ENCODE measurements around the gene NDUFAF3.
A peak's percentile ranks its signal among the peaks of the same experiment; 100 is the strongest.

NDUFAF3 gene

GRCh38 chr3:49019941-49020329 is 2.0 kb upstream of the NDUFAF3 start:
- DNase-seq = no peak

GRCh38 chr3:49020330-49021212 is 1.4 kb upstream of the NDUFAF3 start:
- no peak for DNase-seq

DNA sequence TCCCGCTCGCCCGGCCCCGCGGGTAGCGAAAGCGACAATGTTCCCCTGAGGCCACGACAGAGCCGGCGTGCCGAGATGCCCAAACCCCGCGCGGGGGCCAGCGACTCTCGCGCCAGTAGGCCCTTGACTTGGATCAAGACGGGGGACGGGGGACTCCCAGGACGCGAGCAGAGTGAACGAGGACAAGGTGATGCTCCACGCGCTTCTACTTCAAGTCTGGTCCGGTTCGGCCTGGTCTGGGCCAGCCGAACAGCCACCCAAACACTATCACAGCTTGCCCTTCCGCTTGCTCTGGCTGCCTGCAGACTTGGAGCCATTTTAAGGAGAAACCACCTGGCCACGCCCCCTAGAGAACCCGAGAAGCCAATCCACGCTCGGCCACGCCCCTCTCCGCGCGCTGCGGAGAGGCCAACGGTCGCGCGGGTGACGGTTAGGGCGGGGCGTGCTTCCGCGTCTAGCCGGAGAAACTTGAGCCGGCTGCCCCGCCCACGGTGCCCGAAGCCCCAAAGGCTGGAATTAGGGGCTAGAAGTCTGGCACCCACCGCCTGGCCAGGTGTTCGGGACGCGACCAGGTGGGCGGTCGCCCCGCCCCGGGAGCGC is 608 bp upstream of the NDUFAF3 start:
- DNase-seq = peak; percentile 99

DNA sequence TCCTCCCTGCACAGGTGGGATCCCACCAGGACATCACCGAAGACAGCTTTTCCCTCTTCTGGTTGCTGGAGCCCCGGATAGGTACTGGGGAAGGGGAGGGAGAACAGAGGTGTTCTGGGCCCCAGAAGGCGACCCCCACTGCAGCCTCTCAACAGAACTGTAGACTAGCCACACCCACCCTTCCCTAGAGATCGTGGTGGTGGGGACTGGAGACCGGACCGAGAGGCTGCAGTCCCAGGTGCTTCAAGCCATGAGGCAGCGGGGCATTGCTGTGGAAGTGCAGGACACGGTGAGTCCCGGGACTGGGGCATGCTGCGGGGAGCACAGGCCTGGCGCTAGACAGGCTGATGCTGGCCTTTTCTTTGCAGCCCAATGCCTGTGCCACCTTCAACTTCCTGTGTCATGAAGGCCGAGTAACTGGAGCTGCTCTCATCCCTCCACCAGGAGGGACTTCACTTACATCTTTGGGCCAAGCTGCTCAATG is 809 bp downstream of the NDUFAF3 start:
- no peak for DNase-seq

DNA sequence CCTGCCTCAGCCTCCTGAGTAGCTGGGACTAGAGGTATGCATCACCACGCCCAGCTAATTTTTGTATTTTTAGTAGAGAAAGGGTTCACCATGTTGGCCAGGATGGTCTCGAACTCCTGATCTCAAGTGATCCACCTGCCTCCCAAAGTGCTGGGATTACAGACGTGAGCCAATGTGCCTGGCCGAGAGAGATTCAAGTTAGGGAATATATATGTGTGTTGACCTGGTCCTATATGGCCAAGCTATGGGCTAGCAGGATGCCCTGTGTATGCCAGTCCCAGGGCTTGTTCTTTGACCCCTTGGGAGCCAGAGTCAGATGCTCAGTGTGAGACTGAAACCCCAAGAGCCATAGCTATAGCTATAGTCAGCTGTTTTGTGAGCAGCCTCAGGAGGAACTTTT is 1.9 kb downstream of the NDUFAF3 start:
- no peak for DNase-seq

DNA sequence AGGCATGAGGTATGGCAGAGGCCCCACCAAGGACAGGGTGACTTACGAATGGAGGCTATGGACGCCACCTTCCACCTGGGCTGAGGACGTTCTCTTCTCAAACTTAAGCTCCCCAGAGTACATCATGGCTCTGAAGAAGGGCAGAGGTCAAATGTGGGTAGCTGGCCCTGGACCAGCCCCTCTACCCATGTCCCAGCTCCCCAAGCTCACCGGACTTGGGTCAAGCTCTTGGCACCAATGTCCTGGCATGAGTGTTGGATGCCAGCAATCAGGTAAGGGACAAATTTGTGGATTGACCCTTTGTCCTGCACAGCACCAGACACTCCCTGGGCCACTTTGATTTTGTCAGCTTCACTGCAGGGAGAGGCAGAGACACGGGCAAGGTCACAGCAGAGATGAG is 2.5 kb downstream of the NDUFAF3 start:
- no peak for DNase-seq

- DNase-seq = no peak
Measured at GRCh38 chr3:49025005-49025792, 3.3 kb downstream of the NDUFAF3 start.

- no peak for DNase-seq
Measured at GRCh38 chr3:49025793-49026520, 4.0 kb downstream of the NDUFAF3 start.

DNA sequence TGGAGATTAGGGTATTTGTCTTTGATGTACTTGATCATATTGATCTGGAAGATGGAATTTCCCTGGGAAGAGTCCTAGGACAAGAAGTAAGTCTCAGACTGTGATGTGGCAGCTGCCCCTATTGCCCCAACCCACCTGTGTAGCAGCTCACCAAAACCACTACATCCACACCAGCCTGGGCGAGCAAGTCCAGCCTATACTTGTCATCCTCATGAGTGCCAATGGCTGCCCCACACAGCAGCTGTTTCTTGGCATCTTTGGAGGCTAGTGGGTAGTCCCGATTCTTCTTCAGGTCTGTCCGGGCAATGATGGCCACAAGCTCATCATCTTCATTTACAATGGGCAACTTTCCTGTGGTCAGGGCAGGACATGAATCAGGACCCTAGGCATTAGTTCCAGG is 4.6 kb downstream of the NDUFAF3 start:
- no peak for DNase-seq

DNA sequence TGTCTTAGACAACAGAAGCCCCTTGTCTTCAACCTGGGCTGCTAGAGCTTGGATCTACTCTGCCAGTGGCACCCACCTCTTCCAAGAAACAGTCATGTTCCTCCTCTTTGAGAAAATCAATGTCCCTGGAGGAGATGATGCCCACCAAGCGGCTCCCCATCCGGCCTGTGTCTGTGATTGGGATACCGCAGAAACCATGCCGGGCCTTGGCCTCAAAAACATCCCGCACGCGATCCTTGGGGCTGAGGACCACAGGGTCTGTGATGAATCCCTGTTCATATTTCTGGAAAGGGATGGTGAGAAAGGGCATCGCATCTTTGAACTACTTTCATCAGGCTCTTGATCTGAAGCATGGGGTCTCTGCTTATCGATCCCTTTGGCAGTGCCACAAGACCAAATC is 5.7 kb downstream of the NDUFAF3 start:
- no peak for DNase-seq

GRCh38 chr3:49028298-49028672 is 6.4 kb downstream of the NDUFAF3 start:
- DNase-seq = no peak

DNA sequence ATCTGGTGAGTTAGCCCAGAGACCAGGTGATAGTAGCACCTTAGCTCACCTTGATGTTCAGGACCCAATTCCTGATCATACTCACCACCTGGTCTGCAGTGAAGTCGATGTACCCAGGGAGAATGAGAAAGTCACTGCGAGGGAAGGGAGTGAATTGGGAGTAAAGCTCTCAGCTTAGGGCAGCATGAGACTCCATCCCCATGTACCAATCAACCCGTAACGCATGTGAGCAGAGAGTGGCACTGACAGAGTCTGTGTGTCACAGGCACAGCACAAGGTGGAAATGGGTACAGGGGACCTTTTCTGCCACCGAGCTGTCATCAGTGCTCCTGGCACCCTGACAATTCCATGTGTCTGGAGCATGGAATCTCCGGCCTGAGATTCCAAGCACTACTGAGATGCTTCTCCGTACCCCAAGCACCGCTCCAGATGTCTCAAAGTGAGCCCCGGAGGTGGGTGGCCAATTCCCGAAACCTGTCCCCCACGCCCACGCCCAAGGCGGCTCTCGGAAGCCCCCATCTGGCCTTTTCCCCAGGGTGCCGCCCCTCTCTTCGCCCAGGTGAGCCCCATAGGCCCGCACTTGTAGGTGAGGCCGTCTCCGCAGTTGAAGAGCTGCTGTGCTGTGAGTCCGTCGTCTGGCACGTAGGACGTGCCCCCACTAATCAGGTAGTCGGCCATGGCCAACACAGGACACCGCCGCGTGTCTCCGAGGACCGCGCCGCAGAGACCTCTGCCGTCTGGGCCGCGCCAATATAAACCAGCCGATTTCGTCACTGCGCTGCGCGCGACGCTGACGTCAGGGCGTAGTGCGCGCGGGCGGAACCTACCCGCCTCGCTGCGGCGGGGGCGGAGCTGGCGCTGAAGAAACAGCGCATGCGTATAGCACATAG is 7.0 kb downstream of the NDUFAF3 start, which contains the start of gene IMPDH2:
Gene IMPDH2, minus strand, starts transcription at position 726 of the 890 bp plus-strand sequence. Its CDS starts 48 bp downstream, at position 678.
- peak; percentile 93 for DNase-seq

GRCh38 chr3:49029563-49029884 is 7.6 kb downstream of the NDUFAF3 start:
- no peak for DNase-seq

GRCh38 chr3:49030321-49030720 is 8.4 kb downstream of the NDUFAF3 start:
- no peak for DNase-seq

DNA sequence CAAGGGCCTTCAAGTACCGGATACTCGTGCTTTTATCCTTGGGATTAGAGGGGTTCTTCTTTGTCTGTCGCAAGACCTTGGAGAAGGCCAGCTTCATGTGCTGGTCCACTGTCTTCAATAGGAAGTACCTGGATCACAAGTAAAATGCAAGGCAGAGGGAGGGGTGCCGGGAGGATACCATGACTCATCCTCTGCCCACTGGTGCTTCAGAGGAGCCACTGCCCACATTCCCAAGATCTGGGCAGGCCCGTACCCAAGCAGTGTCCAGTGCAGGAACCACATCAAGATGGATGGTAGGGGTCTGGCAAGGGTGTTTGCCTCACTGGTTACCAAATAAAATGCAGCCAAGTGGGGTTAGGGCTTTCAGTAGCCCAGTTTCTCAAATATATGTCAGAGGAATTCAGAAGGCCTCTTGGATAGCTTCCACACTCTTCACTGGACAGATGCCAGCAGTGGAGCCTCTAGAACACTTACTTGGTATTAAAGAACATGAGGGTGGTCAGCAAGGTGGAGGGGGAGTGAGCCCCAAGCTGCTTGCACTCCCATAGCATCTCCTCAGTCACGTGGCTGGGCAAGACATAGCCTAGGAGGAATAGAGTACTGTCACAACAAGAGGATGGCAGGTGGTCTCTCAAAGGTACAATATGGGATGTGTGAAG is 10.9 kb downstream of the NDUFAF3 start:
- DNase-seq = no peak

GRCh38 chr3:49034650-49035049 is 12.7 kb downstream of the NDUFAF3 start:
- DNase-seq = no peak

DNA sequence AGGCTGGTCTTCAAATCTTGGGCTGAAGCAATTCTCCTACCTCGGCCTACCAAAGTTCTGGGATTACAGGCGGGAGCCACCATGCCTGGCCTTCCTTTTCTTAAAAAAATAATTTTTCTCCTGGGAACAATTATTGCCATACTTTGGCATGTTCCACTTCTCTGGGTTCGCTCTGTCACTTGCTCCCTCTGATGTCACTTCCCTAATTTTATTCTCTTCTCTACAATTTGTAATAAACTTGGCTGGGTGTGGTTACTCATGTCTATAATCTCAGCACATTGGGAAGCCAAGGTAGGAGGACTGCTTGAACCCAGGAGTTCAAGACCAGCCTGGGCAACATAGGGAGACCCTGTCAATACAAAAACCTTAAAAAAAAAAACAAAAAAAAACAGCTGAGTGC is 13.4 kb downstream of the NDUFAF3 start:
- no peak for DNase-seq

GRCh38 chr3:49053543-49053942 is 31.6 kb downstream of the NDUFAF3 start:
- DNase-seq = no peak

- no peak for DNase-seq
Measured at GRCh38 chr3:49054344-49054862, 32.5 kb downstream of the NDUFAF3 start.

DNA sequence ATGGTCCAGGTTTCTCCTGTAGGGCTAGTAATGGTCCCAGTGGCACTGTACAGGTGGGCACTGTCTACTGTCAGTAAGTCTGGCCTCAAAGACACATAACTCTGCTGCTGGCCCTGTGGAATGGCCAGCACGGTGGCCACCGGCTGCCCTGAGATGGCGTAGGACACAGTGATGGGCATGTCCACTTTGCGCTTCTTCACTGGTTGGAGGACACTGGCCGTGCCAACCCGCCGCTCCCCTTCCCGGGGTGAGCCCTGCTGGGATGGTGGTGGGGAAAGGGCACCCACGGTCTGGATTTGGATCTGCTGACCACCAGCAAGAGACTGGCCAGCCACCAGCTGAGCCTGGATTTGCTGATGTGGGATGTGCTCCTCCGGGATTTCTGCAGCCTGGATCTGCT is 35.3 kb downstream of the NDUFAF3 start:
- DNase-seq = no peak

- DNase-seq = no peak
Measured at GRCh38 chr3:49058011-49058410, 36.1 kb downstream of the NDUFAF3 start.
